ENCODE measurements around the gene ZFP1.

Gene ZFP1

DNA sequence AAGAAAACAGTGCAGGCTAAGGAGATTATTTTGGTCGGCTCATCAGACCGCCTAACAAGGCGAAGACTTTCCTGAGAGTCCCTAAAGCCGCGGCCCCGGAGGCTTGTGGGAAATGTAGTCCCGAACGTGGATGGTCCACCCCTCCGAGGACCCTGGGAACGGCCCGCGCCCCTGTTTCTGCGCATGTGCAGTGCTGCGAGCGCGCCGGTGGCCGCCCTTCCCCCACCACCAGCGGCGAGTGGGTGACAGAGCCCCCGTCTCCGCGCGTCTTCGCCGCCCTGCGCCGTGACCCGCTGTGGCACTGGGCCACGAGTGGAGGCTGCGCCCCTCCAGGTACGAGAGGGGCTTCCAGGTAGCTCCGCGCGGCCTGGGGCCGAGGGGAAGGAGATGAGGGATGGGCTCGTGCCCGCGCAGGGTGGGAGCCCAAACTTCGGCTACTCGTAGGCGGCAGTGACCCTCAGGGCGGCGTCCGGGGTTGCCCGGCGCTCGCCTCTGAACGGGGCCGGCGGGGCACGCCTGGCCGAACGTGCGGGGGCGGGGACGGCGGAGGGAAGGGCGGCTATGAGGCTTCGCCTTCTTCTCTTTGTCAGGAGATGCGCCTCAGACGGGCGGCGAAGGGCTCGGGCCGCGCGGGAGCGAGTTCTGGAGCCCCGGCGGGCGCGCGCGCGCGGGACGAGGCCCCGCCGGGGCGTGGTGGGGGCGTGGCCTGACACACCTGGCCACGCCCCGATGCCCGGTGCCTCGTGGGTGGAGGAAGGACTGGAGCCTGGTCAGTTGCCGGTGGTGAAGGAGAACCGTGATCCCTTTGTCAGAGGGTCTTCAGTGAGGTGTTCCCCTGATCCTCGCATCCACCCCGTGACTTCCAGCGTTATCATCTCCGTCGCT lies at the start of gene ZFP1:
Gene ZFP1 (plus strand): TSS at position 214 of the 885 bp plus-strand sequence. CDS start 4,428 bp downstream, outside the sequence.
- DNase-seq (ENCODE audit: low read depth) = peak; percentile 90

GRCh38 chr16:75099075-75099667 lies 49.2 kb upstream of the ZFP1 start:
- DNase-seq (ENCODE audit: low read depth) = no peak

DNA sequence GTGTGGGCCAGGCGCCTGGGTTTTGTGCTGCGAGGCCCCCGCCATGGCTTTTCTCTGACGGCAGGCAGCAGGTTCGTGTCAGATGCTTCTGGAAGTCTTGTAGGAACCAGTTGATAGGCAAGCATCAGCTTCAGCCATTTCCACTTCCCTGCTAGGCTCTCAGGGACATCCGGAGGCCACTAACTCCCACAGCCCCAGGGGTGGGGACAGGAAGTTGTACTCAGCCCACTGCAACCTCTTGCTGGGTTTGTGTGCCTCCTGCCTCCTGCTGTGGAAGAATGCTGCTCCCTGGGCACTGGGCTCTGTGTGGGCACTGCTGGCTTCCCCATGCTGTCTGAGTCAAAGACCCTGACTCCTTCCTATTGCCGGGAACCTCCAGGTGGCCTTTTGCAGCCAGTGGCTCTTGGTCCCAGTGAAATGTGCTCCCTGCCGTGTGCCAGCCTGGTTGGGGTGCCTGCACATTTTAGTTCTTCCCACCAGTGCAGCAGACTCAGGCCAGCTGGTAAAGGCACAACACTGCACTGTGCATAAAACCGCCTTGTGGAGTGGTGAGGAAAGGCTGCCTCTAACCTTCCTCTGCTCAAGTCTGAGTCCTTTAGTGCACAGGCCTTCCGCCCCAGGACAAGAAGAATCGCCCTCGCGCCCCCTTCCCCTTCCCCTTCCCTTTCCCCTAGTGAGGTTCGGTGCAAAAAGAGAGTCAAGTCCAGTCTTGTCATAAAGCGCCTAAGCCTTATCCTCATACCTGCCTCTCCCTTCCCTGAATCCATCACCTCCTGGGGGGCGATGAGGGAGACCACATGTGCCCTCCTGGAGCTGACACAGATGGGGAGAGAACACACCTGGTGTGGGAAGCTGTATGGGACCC lies 48.4 kb upstream of the ZFP1 start:
- DNase-seq (ENCODE audit: low read depth) = no peak

DNA sequence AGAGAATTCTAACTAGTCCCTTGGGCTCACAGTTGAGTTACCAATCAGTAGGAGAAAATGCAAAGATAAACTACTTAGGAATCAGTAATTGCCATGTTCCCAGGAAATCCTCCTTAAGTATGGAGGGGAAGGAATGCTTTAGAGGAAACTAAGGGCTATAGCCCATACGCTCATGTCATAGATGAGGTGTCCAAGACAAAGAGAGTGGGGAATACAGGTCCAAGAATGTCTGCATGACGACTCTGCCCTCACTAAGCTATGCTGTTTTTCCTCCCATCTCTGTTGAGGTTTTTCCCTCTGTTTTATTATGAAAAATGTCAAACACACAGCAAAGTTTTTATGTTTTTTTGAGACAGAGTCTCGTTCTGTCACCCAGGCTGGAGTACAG lies 47.7 kb upstream of the ZFP1 start:
- no peak for DNase-seq (ENCODE audit: low read depth)

DNA sequence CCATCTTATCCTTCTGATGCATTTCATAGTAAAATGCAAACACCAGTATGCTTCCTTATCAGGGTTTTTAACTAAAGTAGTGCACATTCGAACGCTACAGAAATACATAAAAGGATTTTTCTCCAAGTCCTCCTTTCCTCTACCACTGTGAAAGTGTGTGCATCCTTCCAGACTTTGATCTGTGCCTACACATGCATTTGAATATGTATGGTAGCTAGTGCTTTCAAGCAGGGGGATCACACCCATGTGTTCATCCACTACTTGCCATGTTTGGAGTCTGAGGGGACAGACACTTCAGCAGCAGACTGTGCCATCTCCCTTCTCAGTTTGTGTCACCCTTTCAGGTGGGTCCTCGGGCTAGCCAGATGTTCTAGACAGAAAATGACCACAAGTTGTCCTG lies 46.7 kb upstream of the ZFP1 start:
- DNase-seq (ENCODE audit: low read depth) = no peak

DNA sequence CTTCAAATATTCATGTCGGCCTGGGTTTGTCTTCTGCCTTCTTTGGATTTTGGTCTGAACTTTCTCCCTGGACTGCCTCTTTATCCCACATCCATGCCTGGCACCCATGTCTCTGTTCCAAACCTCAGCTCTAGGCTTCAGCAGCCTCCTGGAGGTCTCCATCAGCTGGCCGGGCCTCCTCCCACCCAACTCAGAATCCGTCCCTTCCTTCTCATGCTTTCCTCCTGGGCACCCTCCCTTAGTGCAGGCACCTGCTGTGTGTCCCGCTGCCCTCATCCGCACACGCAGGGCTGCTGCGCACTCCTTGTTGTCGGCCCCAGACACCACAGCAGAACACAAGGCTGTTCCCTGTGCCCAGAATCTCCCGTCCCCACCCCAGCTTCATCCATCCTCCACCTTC lies 45.7 kb upstream of the ZFP1 start:
- no peak for DNase-seq (ENCODE audit: low read depth)

- DNase-seq (ENCODE audit: low read depth) = no peak
Measured at GRCh38 chr16:75103994-75104393, 44.3 kb upstream of the ZFP1 start.

GRCh38 chr16:75104836-75105235 lies 43.5 kb upstream of the ZFP1 start:
- no peak for DNase-seq (ENCODE audit: low read depth)

GRCh38 chr16:75105306-75106061 lies 42.8 kb upstream of the ZFP1 start:
- DNase-seq (ENCODE audit: low read depth) = no peak

DNA sequence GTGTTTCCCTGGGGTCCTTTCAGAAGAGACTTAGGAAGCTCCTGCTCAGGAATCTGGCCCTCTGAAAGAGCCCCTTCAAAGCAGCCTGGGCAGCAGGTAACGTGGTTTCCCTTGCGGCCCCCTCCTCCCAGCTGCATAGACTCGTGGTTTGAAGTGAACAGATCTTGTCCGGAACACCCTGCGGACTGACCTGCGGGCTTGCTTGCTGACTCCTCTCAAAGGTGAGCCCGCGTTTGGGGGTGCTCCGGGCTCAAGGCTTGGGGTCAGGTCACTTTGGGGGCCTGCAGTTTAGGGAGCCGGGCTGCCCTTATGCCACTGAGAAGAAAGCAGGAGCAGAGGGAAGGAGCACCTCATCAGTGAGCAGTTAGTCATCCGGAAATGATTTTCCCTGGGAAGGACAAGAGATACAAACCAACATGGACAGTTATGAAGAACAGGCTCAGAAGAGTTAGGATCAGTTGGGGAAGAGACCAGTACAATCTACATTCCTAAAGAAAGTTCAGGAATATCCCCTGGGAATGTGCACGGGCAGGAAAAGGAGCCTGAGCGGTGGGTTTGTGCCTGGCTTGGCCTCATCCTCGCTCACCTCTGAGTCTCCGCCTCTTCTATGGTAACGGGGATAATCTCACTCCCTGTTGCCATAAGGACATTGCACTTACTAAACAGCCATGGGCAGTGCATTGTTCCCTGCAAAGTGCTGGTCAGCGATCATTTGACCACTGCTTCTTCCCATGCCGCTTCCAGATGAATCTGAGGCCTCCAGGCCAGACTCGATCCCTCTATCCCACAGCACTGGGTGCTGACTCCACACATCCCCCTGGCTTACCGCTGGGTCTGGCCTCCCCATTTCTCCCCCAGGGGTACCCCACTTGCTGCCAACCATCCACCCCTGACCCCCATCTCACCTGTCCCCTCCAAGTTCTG lies 41.7 kb upstream of the ZFP1 start:
- DNase-seq (ENCODE audit: low read depth) = no peak

GRCh38 chr16:75107505-75107904 lies 40.8 kb upstream of the ZFP1 start:
- no peak for DNase-seq (ENCODE audit: low read depth)

DNA sequence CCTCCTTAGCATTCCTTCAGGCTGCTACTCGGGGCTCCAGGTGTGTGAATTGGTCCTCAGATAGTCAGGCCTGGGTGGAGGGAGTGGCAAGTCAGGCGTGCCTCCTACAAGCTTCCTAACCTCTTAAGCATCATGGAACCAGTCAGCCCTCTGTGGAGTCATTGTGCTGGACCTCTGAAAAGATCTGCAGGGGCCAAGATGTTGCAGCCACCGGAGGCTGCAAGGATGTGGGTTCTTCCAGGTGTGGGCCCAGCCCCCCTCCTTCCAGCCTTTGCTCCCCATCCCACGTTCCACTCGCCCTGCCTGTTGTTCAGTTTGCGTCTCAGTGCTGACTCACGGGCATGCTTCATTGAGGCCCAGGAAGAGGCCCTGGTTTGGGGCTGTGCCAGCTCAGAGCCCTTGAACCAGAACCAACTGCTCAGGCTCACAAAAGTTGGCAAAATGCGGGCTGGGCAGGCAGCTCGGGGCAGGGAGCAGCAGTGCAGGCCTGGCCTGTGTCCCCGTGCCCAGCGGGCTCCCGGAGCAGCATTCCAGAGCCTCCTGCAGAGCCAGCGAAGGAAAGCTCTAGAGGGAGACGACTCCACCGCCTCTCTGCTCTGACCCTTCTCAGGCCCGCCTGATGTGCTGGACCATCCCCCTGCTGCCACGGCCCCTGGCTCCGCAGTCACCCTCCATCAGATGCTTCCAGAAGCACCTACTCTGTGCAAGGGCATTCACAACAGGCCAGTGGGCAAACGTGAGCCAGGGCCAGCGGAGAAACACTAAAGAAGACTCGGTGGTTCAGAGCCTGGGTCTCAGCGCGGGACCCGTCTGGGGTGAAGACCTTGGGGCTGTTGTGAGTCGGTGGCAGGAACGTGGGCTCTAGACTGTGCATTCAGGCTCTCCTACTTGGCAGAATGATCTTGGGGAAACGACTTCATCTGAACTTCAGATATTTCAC lies 39.3 kb upstream of the ZFP1 start:
- peak; percentile 54 for DNase-seq (ENCODE audit: low read depth)

DNA sequence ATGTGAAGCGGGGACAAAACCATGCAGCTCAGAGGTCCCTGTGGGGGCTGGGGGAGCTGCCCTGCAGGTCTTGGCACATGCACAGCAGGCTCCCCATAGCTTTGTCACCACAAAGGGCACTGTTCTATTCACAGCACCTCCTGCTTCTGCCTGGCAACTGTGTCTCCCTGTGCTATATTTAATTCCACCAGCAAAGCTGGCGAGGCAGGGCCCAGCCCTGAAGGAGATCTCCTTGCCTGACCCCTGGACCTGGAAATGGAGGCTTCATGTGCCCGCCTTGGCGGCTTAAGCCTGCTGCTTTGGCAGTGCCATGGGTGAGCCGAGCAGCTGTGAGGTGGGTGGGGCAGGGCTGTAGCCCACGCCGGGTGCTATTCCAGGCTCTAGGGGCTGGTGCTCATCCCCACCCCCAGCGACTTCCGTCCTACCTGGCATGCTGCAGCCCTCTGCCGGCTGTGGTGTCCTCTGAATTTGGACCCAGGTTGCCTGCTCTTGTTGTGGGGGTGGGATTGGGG lies 38.5 kb upstream of the ZFP1 start:
- no peak for DNase-seq (ENCODE audit: low read depth)

DNA sequence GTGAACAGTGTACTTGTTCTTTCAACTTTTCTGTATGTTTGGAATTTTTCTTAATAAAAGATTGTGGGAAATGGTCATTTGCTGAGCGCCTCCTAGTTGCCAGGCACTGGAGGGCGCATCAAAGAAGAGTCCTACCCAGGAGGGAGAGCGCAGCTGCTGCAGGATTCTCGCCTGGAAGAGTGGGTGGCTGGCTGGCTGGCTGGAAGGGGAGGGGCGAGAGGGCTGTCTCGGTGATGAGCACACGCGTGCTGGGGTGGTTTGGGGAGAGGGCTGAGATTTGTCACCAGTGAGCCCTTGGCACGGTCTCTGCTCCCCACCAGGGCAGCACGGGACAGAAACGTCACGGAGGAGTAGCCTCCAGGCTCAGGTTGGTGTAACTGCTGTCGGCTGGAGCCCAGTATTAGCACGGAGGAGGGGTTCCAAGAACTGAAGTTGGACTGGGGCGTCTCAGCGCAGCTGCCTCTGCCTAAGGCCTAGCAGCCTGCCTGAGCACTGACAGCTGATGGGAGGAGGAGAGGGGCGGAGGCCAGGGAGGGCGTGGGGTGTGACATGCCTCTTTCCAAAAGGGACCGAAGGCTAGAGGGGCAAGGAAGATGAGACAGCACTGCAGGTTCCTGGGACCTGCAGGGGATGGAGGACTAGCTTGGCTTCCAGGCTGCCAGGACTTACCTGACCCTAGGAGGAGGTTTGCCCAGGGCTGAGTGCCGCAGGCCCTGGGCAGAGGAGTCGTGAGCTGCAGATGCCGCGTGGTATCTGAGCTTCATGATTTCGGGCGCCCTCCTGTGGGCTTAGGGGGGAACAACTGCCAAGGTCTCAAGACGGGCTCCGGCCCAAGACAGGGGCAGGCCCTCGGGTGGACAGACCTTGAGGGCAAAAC lies 37.4 kb upstream of the ZFP1 start:
- DNase-seq (ENCODE audit: low read depth) = peak; percentile 66

DNA sequence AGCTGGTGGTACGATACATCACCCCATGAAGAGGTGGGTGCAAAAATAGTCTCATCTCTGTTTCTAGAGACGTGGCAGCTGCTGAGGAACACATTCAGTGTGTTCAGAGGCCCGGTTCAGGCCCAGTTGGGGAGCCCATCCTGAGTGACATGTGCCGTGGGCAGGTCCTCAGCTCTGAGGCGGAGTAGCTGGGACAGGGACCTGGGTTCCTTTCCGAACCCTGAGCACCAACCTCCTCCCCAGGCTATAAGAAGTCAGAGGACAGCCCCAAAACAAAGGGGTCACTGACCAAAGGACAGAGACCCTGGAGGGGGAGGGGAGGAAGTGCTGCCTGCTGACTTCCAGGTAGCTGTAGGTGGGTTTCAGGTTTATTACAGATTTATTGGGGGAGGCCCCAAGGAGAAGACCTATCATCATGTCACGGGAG lies 36.8 kb upstream of the ZFP1 start:
- DNase-seq (ENCODE audit: low read depth) = no peak

DNA sequence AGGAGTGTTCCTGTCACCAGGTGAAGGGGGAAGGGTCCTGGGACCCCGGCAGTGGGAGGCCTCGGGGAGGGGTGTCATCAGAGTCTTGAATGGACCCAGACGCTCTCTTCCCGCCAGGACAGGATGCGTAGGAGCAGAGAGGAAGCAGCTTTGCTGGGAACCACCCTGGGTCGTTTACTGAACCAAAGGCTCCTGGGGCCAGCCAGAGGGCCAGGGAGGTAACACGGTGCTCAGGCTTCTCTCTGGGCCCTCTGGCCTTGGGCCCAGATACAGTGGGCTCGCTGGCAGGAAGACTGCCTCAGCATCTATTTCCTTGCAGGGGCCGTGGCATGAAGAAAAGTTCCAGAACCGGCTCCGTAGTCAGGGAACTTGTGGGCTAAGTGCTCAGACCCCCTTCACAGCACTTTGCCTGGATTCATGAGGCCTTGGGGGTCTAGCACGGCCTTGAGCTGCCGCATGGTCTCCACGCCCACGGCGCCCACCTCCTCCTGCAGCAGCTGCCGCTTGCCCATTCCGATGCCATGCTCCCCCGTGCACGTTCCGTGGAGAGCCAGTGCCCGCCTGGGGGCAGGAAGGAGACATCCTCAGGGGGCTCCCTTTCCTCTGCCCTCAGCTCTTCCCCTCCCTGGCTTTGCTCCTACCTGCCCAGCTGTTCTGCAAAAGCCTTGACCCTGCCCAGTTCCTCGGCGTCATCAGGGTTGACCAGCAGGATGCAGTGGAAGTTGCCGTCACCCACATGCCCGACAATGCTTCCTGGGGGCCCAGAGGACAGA lies 36.2 kb upstream of the ZFP1 start:
- no peak for DNase-seq (ENCODE audit: low read depth)

DNA sequence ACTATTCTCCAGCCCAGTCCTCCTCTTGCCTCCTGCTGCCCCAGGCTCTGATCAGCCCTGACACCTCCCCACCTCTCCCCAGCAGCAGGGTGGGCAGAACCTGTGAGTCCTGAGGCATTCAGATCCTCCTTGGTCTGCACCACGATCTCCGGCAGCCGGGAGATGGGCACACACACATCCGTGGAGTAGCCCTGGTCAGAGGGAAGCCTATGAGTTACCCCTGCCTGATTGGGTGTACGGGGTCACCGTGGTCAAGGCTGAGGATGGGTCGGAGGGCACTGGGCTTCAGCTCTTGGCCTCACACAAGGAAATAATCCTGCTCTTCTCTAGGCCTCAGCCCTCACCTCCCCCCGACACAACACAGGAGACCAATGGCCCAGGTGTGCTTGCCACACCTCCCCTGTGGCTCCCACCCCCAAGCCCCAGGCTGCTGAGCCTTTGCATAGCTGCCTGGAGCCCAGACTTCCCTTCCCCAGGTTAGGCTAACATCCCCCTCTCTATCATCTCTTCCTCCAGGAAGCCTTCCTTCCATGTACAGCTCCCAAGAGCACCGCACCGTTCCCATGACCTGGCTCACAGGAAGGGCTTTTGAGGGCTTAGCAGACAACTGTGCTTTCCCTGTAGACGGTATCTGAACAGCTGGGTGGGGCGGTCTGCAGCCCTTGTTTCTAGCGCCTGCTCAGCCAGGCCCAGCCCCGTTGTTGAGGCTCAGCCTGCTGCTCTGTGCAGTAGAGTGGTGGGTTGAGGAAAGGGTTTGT lies 35.4 kb upstream of the ZFP1 start:
- DNase-seq (ENCODE audit: low read depth) = no peak
